Testis (tissue), 3 donors: ENCODE data around the gene SETD7. TPM values are rescaled to one million over a fixed set of nuclear protein-coding genes. Genes with fewer than 3 reads are reported as not detected.
A peak's percentile ranks its signal among the peaks of the same experiment; 100 is the strongest.
"Not testable (repeated sequence)": the region's sequence is repeated elsewhere in the genome, so short reads cannot be mapped to it uniquely, and the experiment has no call there.

Source experiments
- DNase-seq: peaks from one replicate; pipeline ENCODE4 v3.0.0-alpha.2; 2019
- H3K27ac ChIP-seq, 2 donors: fragments of 200-600 bp; sonication (generic); one replicate each; pipeline ENCODE4 v1.5.1; 2019
- H3K27me3 ChIP-seq: fragments of 200-600 bp; sonication (generic); one replicate; pipeline ENCODE4 v1.5.1; 2019
- H3K36me3 ChIP-seq: fragments of 200-600 bp; sonication (generic); one replicate; pipeline ENCODE4 v1.5.1; 2017; ENCODE audit warnings: low read depth; ENCODE audit errors: missing control alignments
- H3K4me1 ChIP-seq: fragments of 200-600 bp; sonication (generic); one replicate; pipeline ENCODE4 v1.5.1; 2019
- H3K4me3 ChIP-seq, 2 donors: fragments of 200-600 bp; sonication (generic); one replicate each; pipeline ENCODE4 v1.5.1; 2017 to 2019
- H3K9me3 ChIP-seq: fragments of 200-600 bp; sonication (generic); one replicate; pipeline ENCODE4 v1.5.1; 2017
- POLR2A ChIP-seq: fragments of 450-650 bp; IDR thresholded peaks from one replicate; pipeline ENCODE4 v1.6.1; 2017; ENCODE audit warnings: antibody characterized with exemption, mild to moderate bottlenecking, moderate library complexity
- WGBS, 2 donors: methylation state at CpG; one replicate each; pipeline ENCODE4 v1.1.5; 2018; 5-methylcytosine and 5-hydroxymethylcytosine counted together
- intact Hi-C: fragments of 100-400 bp; cut with DNase I; formaldehyde crosslinking; loops from one replicate; pipeline ENCODE4 v1.15.1; 2023; ENCODE audit warnings: low total_unique reads
- polyA plus RNA-seq: library from polyadenylated mRNA; stranded (reverse); fragments of 350-450 nt; fragmentation: Illumina TruSeq; extraction: RNeasy Lipid Tissue Mini Kit (QIAGEN cat#74804); gene quantifications from one replicate; pipeline ENCODE4 v1.2.3, GENCODE V29; 2014; ENCODE audit warnings: low read depth, low replicate concordance; ENCODE audit not compliant: insufficient read depth
- total RNA-seq, 2 donors: library from RNA; depleted of rRNA; stranded (reverse); fragments of >200 nt; gene quantifications; one replicate each; pipeline ENCODE4 v1.2.3, GENCODE V29; 2016
- TF ChIP-seq, protein P1 (sequence below), 3 experiments: fragments of 450-650 bp in 2 of 3; fragments of 200-600 bp in 1 of 3; sonication (generic) in 1 of 3; IDR thresholded peaks; one replicate each; pipeline ENCODE4 v1.5.1; 2016 to 2019; ENCODE audit warnings: antibody characterized with exemption in 3 of 3, mild to moderate bottlenecking in 2 of 3, moderate library complexity in 1 of 3

The SETD7 gene
- total and polyA plus RNA-seq, 3 donors from 2014 or later: 39.1 to 66.5 (median 65.7) TPM

DNA sequence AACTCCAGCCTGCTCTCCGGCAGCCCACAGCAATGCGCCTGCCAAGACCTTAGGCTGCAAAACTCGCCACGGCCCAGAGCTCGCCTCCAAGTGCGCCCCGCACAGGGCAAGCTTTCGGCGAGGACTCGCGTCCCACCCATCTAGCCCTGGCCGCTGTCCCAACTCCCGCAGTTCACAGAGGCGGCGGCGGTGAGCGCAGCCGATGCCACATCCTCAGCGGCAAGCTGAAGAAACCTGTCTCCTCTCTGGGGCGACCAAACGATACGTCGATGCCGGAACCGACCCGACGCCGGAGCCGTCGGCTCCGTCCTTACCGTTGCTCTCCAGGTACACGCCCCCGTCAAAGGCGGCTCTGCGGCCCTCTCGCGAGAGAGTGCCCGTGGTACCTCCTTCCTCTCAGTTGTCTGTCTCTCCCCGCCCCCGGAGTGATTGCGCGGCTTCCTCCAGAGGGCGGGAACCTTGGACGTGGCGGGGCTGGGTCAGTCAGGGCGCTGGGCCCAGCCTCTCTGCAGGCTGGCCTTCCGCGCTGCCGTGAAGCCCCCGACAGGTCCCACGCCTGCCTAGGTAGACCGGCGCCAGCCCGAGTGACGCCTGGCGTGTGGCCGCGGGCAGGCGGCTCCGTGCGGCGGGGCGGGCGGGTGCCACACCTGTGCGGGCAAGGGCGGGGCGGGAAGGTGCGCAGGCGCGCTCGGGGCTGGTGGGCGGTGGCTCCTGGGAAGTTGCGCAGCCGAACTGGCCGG is 102.5 kb downstream of the SETD7 start:
- 0% methylated on average over 69 of the region's 76 CpGs; no CpG with 5 or more reads in 1 of the 2 donors for WGBS, 2 donors
- H3K4me1 ChIP-seq: peaks cover 29% of the 10 kb centered on the region
- H3K4me3 ChIP-seq: peak overlapping the region; percentile 92 to 93
- H3K9me3 ChIP-seq: no peaks in the 10 kb centered on the region
- DNase-seq: peak; percentile 98
- peak overlapping the region; percentile 95 to 98 for H3K27ac ChIP-seq
- intact Hi-C loops: loop anchor here (10.0 kb wide), 1 partner anchor 159 kb away; no protein-coding TSS in a partner anchor
- no peaks in the 10 kb centered on the region for H3K27me3 ChIP-seq
- peak; percentile 21 for TF ChIP-seq POLR2A
- TF ChIP-seq, protein P1, sequence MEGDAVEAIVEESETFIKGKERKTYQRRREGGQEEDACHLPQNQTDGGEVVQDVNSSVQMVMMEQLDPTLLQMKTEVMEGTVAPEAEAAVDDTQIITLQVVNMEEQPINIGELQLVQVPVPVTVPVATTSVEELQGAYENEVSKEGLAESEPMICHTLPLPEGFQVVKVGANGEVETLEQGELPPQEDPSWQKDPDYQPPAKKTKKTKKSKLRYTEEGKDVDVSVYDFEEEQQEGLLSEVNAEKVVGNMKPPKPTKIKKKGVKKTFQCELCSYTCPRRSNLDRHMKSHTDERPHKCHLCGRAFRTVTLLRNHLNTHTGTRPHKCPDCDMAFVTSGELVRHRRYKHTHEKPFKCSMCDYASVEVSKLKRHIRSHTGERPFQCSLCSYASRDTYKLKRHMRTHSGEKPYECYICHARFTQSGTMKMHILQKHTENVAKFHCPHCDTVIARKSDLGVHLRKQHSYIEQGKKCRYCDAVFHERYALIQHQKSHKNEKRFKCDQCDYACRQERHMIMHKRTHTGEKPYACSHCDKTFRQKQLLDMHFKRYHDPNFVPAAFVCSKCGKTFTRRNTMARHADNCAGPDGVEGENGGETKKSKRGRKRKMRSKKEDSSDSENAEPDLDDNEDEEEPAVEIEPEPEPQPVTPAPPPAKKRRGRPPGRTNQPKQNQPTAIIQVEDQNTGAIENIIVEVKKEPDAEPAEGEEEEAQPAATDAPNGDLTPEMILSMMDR (IDR thresholded peaks at IDR 0.05): peak in 1 of 3 experiments; percentile 10
- no peaks in the 10 kb centered on the region for H3K36me3 ChIP-seq

DNA sequence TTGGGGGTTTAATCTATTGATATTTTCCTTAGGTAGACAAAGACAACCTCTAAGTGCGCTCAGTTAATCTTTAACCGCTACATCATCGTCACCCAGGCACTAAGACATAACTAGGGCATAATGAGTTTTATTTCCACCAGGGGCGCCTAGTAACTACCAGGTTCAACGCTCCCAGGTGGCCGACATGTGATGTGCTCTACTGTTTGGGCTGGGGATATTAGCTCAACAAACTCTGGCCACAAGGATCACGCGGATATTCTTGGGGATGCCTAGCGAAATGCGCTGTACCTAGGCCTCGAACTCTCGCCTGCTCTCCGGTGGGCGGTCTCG is 103.0 kb downstream of the SETD7 start:
- 2 to 4% methylated on average over 5 to 15 of the region's 15 CpGs for WGBS, 2 donors
- H3K4me3 ChIP-seq: peak overlapping the region; percentile 92 to 93
- TF ChIP-seq, protein P1 (IDR thresholded peaks at IDR 0.05): peak in 1 of 3 experiments; percentile 29
- TF ChIP-seq POLR2A: no peak
- peaks cover 27% of the 10 kb centered on the region for H3K4me1 ChIP-seq
- no peaks in the 10 kb centered on the region for H3K27me3 ChIP-seq
- H3K9me3 ChIP-seq: no peaks in the 10 kb centered on the region
- intact Hi-C loops: loop anchor here (10.0 kb wide), 1 partner anchor 158 kb away; no protein-coding TSS in a partner anchor
- H3K36me3 ChIP-seq: no peaks in the 10 kb centered on the region
- no peak for DNase-seq
- peak overlapping the region; percentile 95 to 98 for H3K27ac ChIP-seq

DNA sequence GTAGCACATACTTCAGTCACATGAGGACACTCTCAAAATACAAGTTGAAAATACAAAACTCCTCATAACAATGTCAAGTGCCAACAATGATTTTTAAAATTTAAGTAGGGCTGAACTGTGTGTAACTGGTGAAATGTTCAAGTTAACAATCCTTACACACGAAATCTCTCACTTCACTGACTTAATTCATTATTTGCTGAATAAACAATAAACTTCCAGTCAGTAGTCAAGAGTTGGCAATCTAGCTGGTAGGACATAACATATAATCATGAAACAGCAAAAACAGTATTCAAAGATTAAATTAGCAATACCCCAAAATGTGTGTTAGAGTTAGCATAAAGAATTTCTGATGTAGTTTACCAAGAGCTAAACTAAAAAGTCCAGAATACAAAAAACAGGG is 104.0 kb downstream of the SETD7 start:
- Histone ChIP-seq H3K27me3 (no peaks in the 10 kb centered on the region), H3K4me3 (no peak overlapping the region), H3K27ac (no peak overlapping the region), H3K4me1 (peaks cover 25% of the 10 kb centered on the region), H3K9me3 (no peaks in the 10 kb centered on the region), H3K36me3 (no peaks in the 10 kb centered on the region)
- TF ChIP-seq, protein P1 (IDR thresholded peaks at IDR 0.05): no peak
- no peak for TF ChIP-seq POLR2A
- WGBS, 2 donors: 58 to 68% methylated on average over 1 of the region's 1 CpG
- DNase-seq: no peak
- intact Hi-C loops: loop anchor here (10.0 kb wide), 1 partner anchor 157 kb away; no protein-coding TSS in a partner anchor

DNA sequence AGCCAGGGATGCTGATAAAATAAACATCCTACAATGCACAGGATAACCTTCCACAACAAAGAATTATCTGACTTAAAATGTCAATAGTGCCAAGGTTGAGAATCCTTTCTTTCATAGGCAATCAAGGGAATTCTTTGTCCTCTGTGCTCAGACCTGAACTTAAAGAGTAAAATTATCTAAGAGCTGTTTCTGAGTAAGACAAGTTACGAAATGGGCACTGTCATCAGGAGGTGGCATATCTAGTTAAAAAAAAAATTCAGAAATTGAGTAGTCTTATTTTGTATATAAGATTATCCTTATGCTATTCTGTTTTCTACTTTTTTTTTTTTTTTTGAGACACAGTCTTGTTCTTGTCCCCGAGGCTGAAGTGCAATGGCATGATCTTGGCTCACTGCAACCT is 105.4 kb downstream of the SETD7 start:
- no peak overlapping the region for H3K4me3 ChIP-seq
- H3K27me3 ChIP-seq: no peaks in the 10 kb centered on the region
- no peaks in the 10 kb centered on the region for H3K36me3 ChIP-seq
- TF ChIP-seq POLR2A: no peak
- TF ChIP-seq, protein P1 (IDR thresholded peaks at IDR 0.05): no peak
- intact Hi-C loops: loop anchor here (10.0 kb wide), 1 partner anchor 156 kb away; no protein-coding TSS in a partner anchor
- no peak overlapping the region for H3K27ac ChIP-seq
- WGBS, 2 donors: 68 to 92% methylated on average over 2 of the region's 2 CpGs
- DNase-seq: no peak
- no peaks in the 10 kb centered on the region for H3K9me3 ChIP-seq
- peaks cover 19% of the 10 kb centered on the region for H3K4me1 ChIP-seq

DNA sequence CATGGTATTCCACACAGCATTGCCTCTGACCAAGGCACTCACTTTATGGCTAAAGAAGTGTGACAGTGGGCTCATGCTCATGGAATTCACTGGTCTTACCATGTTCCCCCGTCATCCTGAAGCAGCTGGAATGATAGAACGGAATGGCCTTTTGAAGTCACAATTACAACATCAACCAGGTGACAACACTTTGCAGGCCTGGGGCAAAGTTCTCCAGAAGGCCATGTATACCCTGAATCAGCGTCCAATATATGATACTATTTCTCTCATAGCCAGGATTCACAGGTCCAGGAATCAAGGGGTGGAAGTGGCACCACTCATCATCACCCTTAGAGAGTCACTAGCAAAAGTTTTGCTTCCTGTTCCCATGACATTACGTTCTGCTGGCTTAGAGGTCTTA is 108.9 kb downstream of the SETD7 start:
- H3K27ac ChIP-seq, DNase-seq, H3K9me3 ChIP-seq, H3K27me3 ChIP-seq, H3K4me3 ChIP-seq, H3K4me1 ChIP-seq, H3K36me3 ChIP-seq, intact Hi-C loops: not testable (repeated sequence)
- WGBS, 2 donors: 96 to 97% methylated on average over 4 of the region's 4 CpGs

Other genes with a start within 250 kb of the SETD7 start
- gene RAB33B, start 102.1 kb downstream of the SETD7 start, total RNA-seq: 10 to 100 TPM; 10.9 to 12.1 TPM
- gene RAB33B, start 102.1 kb downstream of the SETD7 start, polyA plus RNA-seq: 8.8 TPM
- gene MGST2, start 109.6 kb upstream of the SETD7 start, total RNA-seq: 10 to 100 TPM; 82.2 to 87.6 TPM
- gene MGST2, start 109.6 kb upstream of the SETD7 start, polyA plus RNA-seq: 97.9 TPM